ENCODE data around the gene PDCD7. TPM values are rescaled to one million over a fixed set of nuclear protein-coding genes. Genes with fewer than 3 reads are reported as not detected.

Gene PDCD7
- polyA plus RNA-seq, 1 of the 3 experiments (the other 2 are of a cell fraction) = 15.3 TPM

DNA sequence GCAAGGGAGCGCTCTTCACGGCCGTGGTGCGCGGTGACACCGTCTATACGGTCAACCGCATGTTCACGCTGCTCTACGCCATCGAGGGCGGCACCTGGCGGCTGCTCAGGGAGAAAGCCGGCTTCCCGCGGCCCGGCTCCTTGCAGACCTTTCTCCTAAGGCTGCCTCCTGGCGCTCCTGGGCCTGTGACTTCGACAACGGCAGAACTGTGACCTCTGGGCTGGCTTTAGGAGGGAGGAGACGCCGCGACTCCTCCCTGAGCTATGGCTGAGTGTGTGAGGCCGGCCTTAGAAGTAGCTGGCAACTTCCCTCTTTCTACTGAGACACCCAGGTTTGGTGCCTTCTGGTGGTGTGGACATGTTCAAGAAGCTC, 55.6 kb downstream of the PDCD7 start:
- Histone ChIP-seq H3F3A (replicated peaks; ENCODE audit: insufficient read depth) (no peaks in the 10 kb centered on the region), H3K4me2 (no peak overlapping the region), H3K79me2 (ENCODE audit: insufficient read depth) (no peaks in the 10 kb centered on the region), H3K9me2 (no peaks in the 10 kb centered on the region), H2AFZ (ENCODE audit: low read depth) (no peak overlapping the region), H3K36me3 (replicated peaks in 1 of 2; ENCODE audit: control insufficient read depth in 1 of 2, insufficient read depth in 2 of 2, low read length in 1 of 2) (no peaks in the 10 kb centered on the region), H4K20me1 (ENCODE audit: insufficient read depth) (no peaks in the 10 kb centered on the region), H3K27ac (ENCODE audit: low read depth in 2 of 2, low read length in 1 of 2) (no peak overlapping the region), H3K27me3 (ENCODE audit: insufficient read depth) (0 out of 2 replicates have a peak, but pooled peaks cover 6% of the 10 kb centered on the region), H3K9ac (no peak overlapping the region), H3K4me3 (ENCODE audit: low read depth in 2 of 2, low read length in 1 of 2) (no peak overlapping the region), H3K9me3 (no peaks in the 10 kb centered on the region), H3K4me1 (ENCODE audit: control insufficient read depth in 1 of 2, insufficient read depth in 2 of 2, low read depth in 1 of 2, low read length in 1 of 2) (peaks cover 0 to 3% of the 10 kb centered on the region in 2 experiments; a peak in 1 of 4 replicates)
- TF ChIP-seq ZBTB33 (IDR thresholded peaks at IDR 0.05; ENCODE audit: borderline replicate concordance, low read depth) (no peak), YY1 (IDR thresholded peaks at IDR 0.05; ENCODE audit: low read depth) (no peak), SMC3 (IDR thresholded peaks at IDR 0.05; ENCODE audit: low read depth, low read length) (peak; percentile 37), FOXJ3 (CRISPR knock-in tag; IDR thresholded peaks at IDR 0.05) (no peak), RAD21 (IDR thresholded peaks at IDR 0.05; ENCODE audit: low read length) (0 out of 2 replicates have a peak, but pooled peaks have one; percentile 21)
- TF ChIP-seq, protein P1, sequence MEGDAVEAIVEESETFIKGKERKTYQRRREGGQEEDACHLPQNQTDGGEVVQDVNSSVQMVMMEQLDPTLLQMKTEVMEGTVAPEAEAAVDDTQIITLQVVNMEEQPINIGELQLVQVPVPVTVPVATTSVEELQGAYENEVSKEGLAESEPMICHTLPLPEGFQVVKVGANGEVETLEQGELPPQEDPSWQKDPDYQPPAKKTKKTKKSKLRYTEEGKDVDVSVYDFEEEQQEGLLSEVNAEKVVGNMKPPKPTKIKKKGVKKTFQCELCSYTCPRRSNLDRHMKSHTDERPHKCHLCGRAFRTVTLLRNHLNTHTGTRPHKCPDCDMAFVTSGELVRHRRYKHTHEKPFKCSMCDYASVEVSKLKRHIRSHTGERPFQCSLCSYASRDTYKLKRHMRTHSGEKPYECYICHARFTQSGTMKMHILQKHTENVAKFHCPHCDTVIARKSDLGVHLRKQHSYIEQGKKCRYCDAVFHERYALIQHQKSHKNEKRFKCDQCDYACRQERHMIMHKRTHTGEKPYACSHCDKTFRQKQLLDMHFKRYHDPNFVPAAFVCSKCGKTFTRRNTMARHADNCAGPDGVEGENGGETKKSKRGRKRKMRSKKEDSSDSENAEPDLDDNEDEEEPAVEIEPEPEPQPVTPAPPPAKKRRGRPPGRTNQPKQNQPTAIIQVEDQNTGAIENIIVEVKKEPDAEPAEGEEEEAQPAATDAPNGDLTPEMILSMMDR (IDR thresholded peaks at IDR 0.05) = peak; percentile 49
- POLR2A ChIA-PET = no interaction called here
- WGBS (ENCODE audit: low lambda C conversion rate) = 35% methylated on average over 2 of the region's 24 CpGs
- CTCF ChIA-PET = interaction anchor here (0.5 to 4.6 kb wide), 10 partner anchors 10 to 53 kb away, joined by 3 to 39 read pairs (median 5); partner anchors contain the start of gene RASL12
- DNase-seq = peak; percentile 61

GRCh38 chr15:65077291-65077980, 56.2 kb downstream of the PDCD7 start:
- H2AFZ ChIP-seq (ENCODE audit: low read depth) = no peak overlapping the region
- H3K27me3 ChIP-seq (ENCODE audit: insufficient read depth) = 0 out of 2 replicates have a peak, but pooled peaks cover 6% of the 10 kb centered on the region
- DNase-seq = no peak
- CTCF ChIA-PET = interaction anchor here (0.8 to 4.6 kb wide), 10 partner anchors 9 to 43 kb away, joined by 3 to 39 read pairs (median 4); partner anchors contain the start of gene RASL12
- H3K4me1 ChIP-seq (ENCODE audit: control insufficient read depth in 1 of 2, insufficient read depth in 2 of 2, low read depth in 1 of 2, low read length in 1 of 2) = peaks cover 0 to 1% of the 10 kb centered on the region in 2 experiments; a peak in 1 of 4 replicates
- TF ChIP-seq MXI1 (IDR thresholded peaks at IDR 0.05; ENCODE audit: low read depth, low read length) (no peak), RCOR1 (IDR thresholded peaks at IDR 0.05; ENCODE audit: low read length) (no peak), TCF12 (IDR thresholded peaks at IDR 0.05) (no peak), NRF1 (IDR thresholded peaks at IDR 0.05; ENCODE audit: low read depth, low read length) (no peak), JUND (IDR thresholded peaks at IDR 0.05) (no peak), REST (IDR thresholded peaks at IDR 0.05; ENCODE audit: low read depth, low read length) (no peak), MAX (IDR thresholded peaks at IDR 0.05; ENCODE audit: low read depth) (no peak), GATA2 (CRISPR knock-in tag; IDR thresholded peaks at IDR 0.05) (no peak), FOSL2 (IDR thresholded peaks at IDR 0.05; ENCODE audit: borderline replicate concordance, low read depth) (no peak), TAF1 (IDR thresholded peaks at IDR 0.05; ENCODE audit: borderline replicate concordance, low read depth, low read length) (no peak)
- no peak overlapping the region for H3K9ac ChIP-seq
- WGBS (ENCODE audit: low lambda C conversion rate) = 75% methylated on average over 23 of the region's 85 CpGs
- no peak overlapping the region for H3K27ac ChIP-seq (ENCODE audit: low read depth in 2 of 2, low read length in 1 of 2)
- no peaks in the 10 kb centered on the region for H3F3A ChIP-seq (replicated peaks; ENCODE audit: insufficient read depth)
- no peaks in the 10 kb centered on the region for H4K20me1 ChIP-seq (ENCODE audit: insufficient read depth)
- no peaks in the 10 kb centered on the region for H3K9me2 ChIP-seq
- no peak overlapping the region for H3K4me3 ChIP-seq (ENCODE audit: low read depth in 2 of 2, low read length in 1 of 2)
- H3K9me3 ChIP-seq = no peaks in the 10 kb centered on the region
- H3K36me3 ChIP-seq (replicated peaks in 1 of 2; ENCODE audit: control insufficient read depth in 1 of 2, insufficient read depth in 2 of 2, low read length in 1 of 2) = no peaks in the 10 kb centered on the region
- POLR2A ChIA-PET = no interaction called here
- no peaks in the 10 kb centered on the region for H3K79me2 ChIP-seq (ENCODE audit: insufficient read depth)
- no peak overlapping the region for H3K4me2 ChIP-seq
